Measurements from ENCODE around the gene AAGAB. TPM values are rescaled to one million over a fixed set of nuclear protein-coding genes. Genes with fewer than 3 reads are reported as not detected.
A peak's percentile ranks its signal among the peaks of the same experiment; 100 is the strongest.

Gene AAGAB
- total RNA-seq, 1 donor from 2014 or later, result 31.0 TPM

DNA sequence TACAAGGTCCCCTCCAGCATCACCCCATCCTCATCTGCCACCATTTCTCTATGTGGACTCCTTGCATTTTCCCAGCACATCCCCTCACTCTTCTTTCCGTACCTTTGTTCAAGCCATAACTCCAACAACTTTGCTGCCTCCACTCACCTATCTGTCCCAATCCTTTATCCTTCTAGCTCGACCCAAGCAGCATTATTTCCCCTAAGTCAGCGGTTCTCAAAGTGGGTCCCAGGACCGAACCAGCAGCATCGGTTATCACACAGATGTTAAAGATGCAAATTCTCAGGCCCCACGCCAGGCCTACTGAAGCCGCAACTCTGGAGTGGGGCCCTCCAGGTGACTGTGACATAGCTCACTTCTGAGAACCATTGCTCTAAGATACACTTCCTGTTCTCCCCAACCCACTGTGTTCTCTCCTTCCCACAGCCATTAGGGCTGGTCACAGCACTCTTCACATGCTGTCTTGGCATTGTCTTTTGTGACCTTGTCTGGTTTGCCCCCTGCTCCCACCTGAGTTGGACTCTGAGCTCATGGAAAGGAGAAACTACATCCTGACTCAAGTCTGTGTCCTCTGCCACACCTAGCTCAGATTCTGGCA lies 56.2 kb downstream of the AAGAB start:
- no peak for DNase-seq (ENCODE audit: low spot score in 2 of 2, unreplicated experiment in 2 of 2)
- TF ChIP-seq, protein P1, sequence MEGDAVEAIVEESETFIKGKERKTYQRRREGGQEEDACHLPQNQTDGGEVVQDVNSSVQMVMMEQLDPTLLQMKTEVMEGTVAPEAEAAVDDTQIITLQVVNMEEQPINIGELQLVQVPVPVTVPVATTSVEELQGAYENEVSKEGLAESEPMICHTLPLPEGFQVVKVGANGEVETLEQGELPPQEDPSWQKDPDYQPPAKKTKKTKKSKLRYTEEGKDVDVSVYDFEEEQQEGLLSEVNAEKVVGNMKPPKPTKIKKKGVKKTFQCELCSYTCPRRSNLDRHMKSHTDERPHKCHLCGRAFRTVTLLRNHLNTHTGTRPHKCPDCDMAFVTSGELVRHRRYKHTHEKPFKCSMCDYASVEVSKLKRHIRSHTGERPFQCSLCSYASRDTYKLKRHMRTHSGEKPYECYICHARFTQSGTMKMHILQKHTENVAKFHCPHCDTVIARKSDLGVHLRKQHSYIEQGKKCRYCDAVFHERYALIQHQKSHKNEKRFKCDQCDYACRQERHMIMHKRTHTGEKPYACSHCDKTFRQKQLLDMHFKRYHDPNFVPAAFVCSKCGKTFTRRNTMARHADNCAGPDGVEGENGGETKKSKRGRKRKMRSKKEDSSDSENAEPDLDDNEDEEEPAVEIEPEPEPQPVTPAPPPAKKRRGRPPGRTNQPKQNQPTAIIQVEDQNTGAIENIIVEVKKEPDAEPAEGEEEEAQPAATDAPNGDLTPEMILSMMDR (IDR thresholded peaks at IDR 0.05; ENCODE audit: unreplicated experiment), result no peak
- Mint-ChIP-seq H3K27ac (peak overlapping the region; percentile 15), H3K36me3 (peaks cover 18% of the 10 kb centered on the region), H3K27me3 (ENCODE audit: low read depth) (no peaks in the 10 kb centered on the region), H3K4me1 (peaks cover 38% of the 10 kb centered on the region), H3K4me3 (no peak overlapping the region), H3K9me3 (no peaks in the 10 kb centered on the region)

DNA sequence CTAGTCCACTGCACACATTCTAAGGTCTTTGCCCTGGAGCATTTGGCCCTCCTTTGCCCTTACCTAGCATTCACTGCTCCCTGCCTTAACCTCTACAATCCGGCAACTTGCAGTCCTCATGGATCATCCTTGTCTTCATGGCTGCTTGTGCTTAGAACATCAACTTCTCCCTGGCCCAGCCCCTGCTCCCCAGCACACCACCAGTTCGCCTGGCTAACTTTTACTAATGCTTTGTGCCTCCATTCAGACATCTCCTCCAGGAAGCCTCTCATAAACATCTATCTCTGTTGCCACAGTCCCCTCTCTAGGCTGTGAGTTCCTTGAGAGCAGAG lies 57.1 kb downstream of the AAGAB start:
- TF ChIP-seq, protein P1 (IDR thresholded peaks at IDR 0.05; ENCODE audit: unreplicated experiment), result no peak
- DNase-seq (ENCODE audit: low spot score in 2 of 2, unreplicated experiment in 2 of 2), result no peak
- H3K27ac Mint-ChIP-seq, result no peak overlapping the region
- no peaks in the 10 kb centered on the region for H3K9me3 Mint-ChIP-seq
- H3K4me1 Mint-ChIP-seq, result peaks cover 42% of the 10 kb centered on the region
- H3K27me3 Mint-ChIP-seq (ENCODE audit: low read depth), result no peaks in the 10 kb centered on the region
- no peak overlapping the region for H3K4me3 Mint-ChIP-seq
- peaks cover 18% of the 10 kb centered on the region for H3K36me3 Mint-ChIP-seq

DNA sequence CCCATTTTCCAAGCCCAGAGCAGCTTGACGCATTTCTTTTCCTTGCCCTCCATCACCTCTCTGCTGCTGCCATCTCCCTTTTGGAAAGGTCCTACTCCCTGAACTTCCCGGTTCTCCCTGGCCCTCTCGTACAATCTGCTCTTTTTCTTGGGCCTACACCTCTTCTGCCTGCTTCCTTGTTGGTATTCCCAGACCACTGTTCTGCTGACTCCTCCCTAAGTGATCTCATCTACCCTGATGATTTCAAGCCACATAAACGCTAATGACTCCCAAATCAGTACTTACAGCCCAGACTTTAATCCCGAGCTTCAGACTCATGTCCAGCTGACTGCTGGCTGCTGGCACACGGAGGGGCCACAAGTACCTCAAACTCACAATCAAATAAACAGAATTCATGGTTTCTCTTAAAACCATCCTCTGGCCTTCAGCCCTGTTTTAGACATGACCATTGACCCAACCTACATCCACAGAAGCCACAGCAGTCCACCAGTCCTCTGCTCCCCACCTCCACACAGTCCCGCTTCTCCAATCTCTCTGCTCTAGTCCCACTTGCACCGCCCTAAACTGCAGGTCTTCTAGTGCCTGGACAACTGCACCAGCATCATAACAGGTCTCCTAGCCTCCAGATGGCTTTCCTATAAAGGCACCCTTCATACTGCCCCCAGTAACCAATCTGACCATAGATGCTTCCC lies 57.6 kb downstream of the AAGAB start:
- no peak for DNase-seq (ENCODE audit: low spot score in 2 of 2, unreplicated experiment in 2 of 2)
- no peaks in the 10 kb centered on the region for H3K27me3 Mint-ChIP-seq (ENCODE audit: low read depth)
- no peaks in the 10 kb centered on the region for H3K9me3 Mint-ChIP-seq
- peaks cover 22% of the 10 kb centered on the region for H3K36me3 Mint-ChIP-seq
- peaks cover 40% of the 10 kb centered on the region for H3K4me1 Mint-ChIP-seq
- TF ChIP-seq, protein P1 (IDR thresholded peaks at IDR 0.05; ENCODE audit: unreplicated experiment), result no peak
- H3K27ac Mint-ChIP-seq, result peak overlapping the region; percentile 34
- H3K4me3 Mint-ChIP-seq, result no peak overlapping the region

GRCh38 chr15:67196222-67196621 lies 58.2 kb downstream of the AAGAB start:
- H3K36me3 Mint-ChIP-seq, result peaks cover 28% of the 10 kb centered on the region
- H3K27me3 Mint-ChIP-seq (ENCODE audit: low read depth), result no peaks in the 10 kb centered on the region
- no peak for DNase-seq (ENCODE audit: low spot score in 2 of 2, unreplicated experiment in 2 of 2)
- no peak overlapping the region for H3K4me3 Mint-ChIP-seq
- TF ChIP-seq, protein P1 (IDR thresholded peaks at IDR 0.05; ENCODE audit: unreplicated experiment), result no peak
- H3K9me3 Mint-ChIP-seq, result no peaks in the 10 kb centered on the region
- no peak overlapping the region for H3K27ac Mint-ChIP-seq
- peaks cover 35% of the 10 kb centered on the region for H3K4me1 Mint-ChIP-seq

- no peaks in the 10 kb centered on the region for H3K27me3 Mint-ChIP-seq (ENCODE audit: low read depth)
- no peak overlapping the region for H3K27ac Mint-ChIP-seq
- H3K36me3 Mint-ChIP-seq, result peaks cover 31% of the 10 kb centered on the region
- no peak overlapping the region for H3K4me3 Mint-ChIP-seq
- TF ChIP-seq, protein P1 (IDR thresholded peaks at IDR 0.05; ENCODE audit: unreplicated experiment), result no peak
- H3K4me1 Mint-ChIP-seq, result peaks cover 30% of the 10 kb centered on the region
- no peak for DNase-seq (ENCODE audit: low spot score in 2 of 2, unreplicated experiment in 2 of 2)
- no peaks in the 10 kb centered on the region for H3K9me3 Mint-ChIP-seq
Observed at GRCh38 chr15:67195305-67195704, 59.2 kb downstream of the AAGAB start.

All from mesothelial cell of epicardium (in vitro differentiated cells).